HUES48 (cell line): ENCODE results near the gene CTPS2.

ENCODE experiments used
- H3K27ac ChIP-seq: one replicate; pipeline ENCODE4 v1.7.0; 2013; ENCODE audit warnings: low read depth, low read length, inconsistent platforms
- H3K27me3 ChIP-seq: 2 replicates; pipeline ENCODE4 v1.6.1; 2013; ENCODE audit warnings: mild to moderate bottlenecking, low read length; ENCODE audit not compliant: control insufficient read depth, insufficient read depth
- H3K36me3 ChIP-seq: 2 replicates; pipeline ENCODE4 v1.6.1; 2013; ENCODE audit warnings: low read length; ENCODE audit not compliant: control insufficient read depth, insufficient read depth
- H3K4me1 ChIP-seq: 2 replicates; pipeline ENCODE4 v1.6.1; 2013; ENCODE audit warnings: mild to moderate bottlenecking, low read length; ENCODE audit not compliant: control insufficient read depth, insufficient read depth
- H3K4me3 ChIP-seq: 2 replicates; pipeline ENCODE4 v1.5.1; 2013; ENCODE audit warnings: mild to moderate bottlenecking, low read depth, low read length
- H3K9ac ChIP-seq: 2 replicates; pipeline ENCODE4 v1.6.1; 2013; ENCODE audit warnings: mild to moderate bottlenecking, low read depth, low read length, moderate library complexity
- H3K9me3 ChIP-seq: 2 replicates; pipeline ENCODE4 v1.6.1; 2013; ENCODE audit warnings: low read length; ENCODE audit not compliant: control insufficient read depth, insufficient read depth

Gene CTPS2

DNA sequence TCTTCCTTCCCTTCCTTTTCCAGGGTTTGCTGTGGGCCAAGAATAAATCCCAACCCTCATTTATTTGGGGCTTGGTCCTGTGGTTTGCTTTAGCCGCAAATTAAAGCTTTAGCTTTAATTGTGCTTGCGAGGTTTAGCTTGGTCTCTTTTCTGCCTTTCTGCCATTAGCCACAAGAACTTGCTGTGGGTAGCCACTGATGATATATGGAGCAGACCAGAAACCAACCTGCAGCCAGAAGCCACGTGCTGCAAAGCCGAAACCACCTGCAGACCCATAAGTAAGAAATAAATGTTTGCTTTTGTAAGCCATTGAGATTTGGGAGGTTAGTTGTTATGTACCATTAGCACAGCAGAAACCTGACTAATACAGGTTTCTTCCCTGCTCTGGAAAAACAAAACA is 152.3 kb downstream of the CTPS2 start:
- no peak overlapping the region for H3K4me3 ChIP-seq
- H3K9me3 ChIP-seq = peaks cover 8% of the 10 kb centered on the region; the same call in 1 of the 2 replicates
- H3K9ac ChIP-seq = no peak overlapping the region
- H3K27ac ChIP-seq = no peak overlapping the region
- no peaks in the 10 kb centered on the region for H3K36me3 ChIP-seq
- H3K27me3 ChIP-seq = no peaks in the 10 kb centered on the region
- H3K4me1 ChIP-seq = peaks cover 2% of the 10 kb centered on the region; the same call in 1 of the 2 replicates

DNA sequence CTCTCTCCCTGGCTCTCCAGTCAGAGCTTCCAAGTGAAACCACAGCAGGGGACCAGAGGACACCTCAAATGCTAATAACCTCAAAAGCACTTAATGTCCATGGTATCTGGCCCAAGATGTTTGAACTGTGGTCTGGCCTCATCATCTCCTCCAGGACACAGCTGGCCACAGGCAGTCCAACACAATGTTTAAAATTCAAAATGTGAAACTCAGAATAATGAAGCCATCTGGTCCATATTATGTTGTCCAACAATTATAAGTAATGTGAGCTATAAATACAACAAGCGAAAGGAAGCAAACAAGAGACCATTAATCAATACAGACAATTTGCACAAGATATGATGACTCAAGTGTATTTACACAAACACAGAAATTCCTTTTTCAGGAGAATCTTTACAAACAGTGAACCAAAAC is 153.3 kb downstream of the CTPS2 start:
- no peaks in the 10 kb centered on the region for H3K27me3 ChIP-seq
- H3K36me3 ChIP-seq = no peaks in the 10 kb centered on the region
- H3K27ac ChIP-seq = no peak overlapping the region
- no peak overlapping the region for H3K4me3 ChIP-seq
- peaks cover 2% of the 10 kb centered on the region; the same call in 1 of the 2 replicates for H3K4me1 ChIP-seq
- no peak overlapping the region for H3K9ac ChIP-seq
- H3K9me3 ChIP-seq = peaks cover 8% of the 10 kb centered on the region; the same call in 1 of the 2 replicates

DNA sequence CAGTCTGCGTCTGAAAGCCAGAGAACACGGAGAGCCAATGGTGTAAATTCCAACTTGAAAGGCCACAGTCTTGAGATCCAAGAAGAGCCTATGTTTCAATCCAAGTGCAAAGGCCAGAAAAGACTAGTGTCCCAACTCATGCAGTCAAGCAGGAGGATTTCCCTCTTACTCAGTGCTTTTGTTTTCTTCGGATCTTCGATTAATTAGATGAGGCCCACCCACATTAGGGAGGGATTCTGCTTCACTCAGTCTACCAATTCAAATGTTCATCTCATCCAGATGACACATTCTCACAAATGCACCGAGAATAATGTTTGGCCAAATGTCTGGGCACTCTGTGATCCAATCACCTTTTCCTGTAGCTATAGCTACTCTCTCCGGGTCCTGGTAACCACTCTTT is 154.0 kb downstream of the CTPS2 start:
- peaks cover 8% of the 10 kb centered on the region for H3K9me3 ChIP-seq
- H3K9ac ChIP-seq = no peak overlapping the region
- H3K4me1 ChIP-seq = peaks cover 2% of the 10 kb centered on the region; the same call in 1 of the 2 replicates
- H3K27me3 ChIP-seq = no peaks in the 10 kb centered on the region
- H3K27ac ChIP-seq = no peak overlapping the region
- H3K4me3 ChIP-seq = no peak overlapping the region
- H3K36me3 ChIP-seq = no peaks in the 10 kb centered on the region

DNA sequence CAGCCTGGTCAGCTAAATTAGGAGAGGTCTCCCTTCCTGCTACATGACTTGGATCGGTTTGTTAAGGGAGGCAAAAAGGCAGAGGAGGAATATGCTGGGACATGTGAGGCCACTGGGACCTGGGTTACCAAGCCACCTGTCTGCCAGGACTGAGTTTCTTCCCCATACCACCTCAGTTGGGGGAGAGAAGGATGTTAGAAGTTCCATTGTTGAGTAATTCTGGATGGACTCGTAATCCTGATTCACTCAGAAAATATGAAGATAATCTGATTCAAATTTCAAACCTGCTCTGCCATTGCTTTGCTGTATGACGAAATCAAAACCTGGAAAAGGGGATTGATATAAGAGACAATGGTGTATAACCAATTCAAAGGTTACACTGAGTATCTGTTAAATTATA is 159.9 kb downstream of the CTPS2 start:
- Histone ChIP-seq H3K9me3 (peaks cover 8% of the 10 kb centered on the region), H3K27ac (no peak overlapping the region), H3K4me1 (peaks cover 9% of the 10 kb centered on the region; the same call in 1 of the 2 replicates), H3K27me3 (no peaks in the 10 kb centered on the region), H3K9ac (no peak overlapping the region), H3K36me3 (no peaks in the 10 kb centered on the region; the same call in 1 of the 2 replicates), H3K4me3 (no peak overlapping the region)

DNA sequence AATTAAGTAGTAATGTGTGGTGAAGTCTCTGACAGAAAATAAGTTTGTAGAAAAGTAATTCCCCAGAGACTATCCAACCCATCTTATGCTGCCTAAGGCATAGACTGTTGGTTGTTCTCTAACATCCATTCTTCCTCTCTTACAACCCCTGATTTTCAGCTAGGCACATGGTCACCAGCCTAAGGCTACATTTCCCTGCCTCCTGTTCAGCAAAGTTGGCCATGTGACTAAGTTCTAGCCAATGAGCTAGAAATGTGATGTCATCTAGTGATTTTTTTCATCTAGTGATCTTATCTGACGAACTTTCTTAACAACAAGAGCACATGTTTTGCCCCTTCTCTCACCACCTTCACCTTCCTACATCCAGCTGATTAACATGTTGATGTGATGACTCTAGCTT is 164.8 kb downstream of the CTPS2 start:
- Histone ChIP-seq H3K36me3 (no peaks in the 10 kb centered on the region; the same call in 1 of the 2 replicates), H3K9me3 (no peaks in the 10 kb centered on the region), H3K9ac (no peak overlapping the region), H3K27me3 (no peaks in the 10 kb centered on the region), H3K27ac (no peak overlapping the region), H3K4me3 (no peak overlapping the region), H3K4me1 (peaks cover 13% of the 10 kb centered on the region; the same call in 1 of the 2 replicates)

DNA sequence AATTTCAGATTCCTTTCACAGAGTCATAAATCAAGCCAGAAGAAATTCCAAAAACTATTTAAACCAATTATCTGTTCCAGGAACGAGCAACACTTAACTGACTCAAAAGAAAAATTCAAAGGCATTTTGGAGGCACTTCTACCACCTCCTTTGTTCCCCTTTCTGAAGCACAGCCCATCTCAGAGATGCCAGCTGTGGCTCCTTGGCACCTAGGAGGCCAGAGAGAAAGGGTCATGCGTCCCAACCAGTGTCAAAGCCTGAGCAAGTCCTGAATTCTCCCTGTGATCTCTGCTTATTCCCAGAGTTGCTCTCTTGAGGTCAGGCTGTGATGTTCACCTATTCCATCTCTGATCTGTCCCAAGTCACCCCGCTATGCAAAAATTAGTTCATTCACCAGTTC is 167.5 kb downstream of the CTPS2 start:
- Histone ChIP-seq H3K27ac (no peak overlapping the region), H3K36me3 (no peaks in the 10 kb centered on the region), H3K4me3 (no peak overlapping the region), H3K27me3 (no peaks in the 10 kb centered on the region), H3K9ac (no peak overlapping the region), H3K9me3 (no peaks in the 10 kb centered on the region), H3K4me1 (peaks cover 7% of the 10 kb centered on the region; the same call in 1 of the 2 replicates)
